HK-2 (cell line): ENCODE results near the gene MMP27.
"Not testable (repeated sequence)": the region's sequence is repeated elsewhere in the genome, so short reads cannot be mapped to it uniquely, and the experiment has no call there.

Source experiments
- DNase-seq: peaks from one replicate; pipeline ENCODE4 v3.0.0-alpha.2; 2018; ENCODE audit not compliant: unreplicated experiment

Gene MMP27

GRCh38 chr11:102705626-102706025 lies at the start of gene MMP27:
Gene MMP27 (minus strand): TSS chr11:102705769. CDS start chr11:102705714, 55 bp downstream.
- DNase-seq, result no peak

- DNase-seq, result no peak
These were observed 47.7 kb upstream of the MMP27 start for GRCh38 chr11:102753267-102753666.

- no peak for DNase-seq
These were observed 46.1 kb upstream of the MMP27 start for GRCh38 chr11:102751673-102752072.

DNA sequence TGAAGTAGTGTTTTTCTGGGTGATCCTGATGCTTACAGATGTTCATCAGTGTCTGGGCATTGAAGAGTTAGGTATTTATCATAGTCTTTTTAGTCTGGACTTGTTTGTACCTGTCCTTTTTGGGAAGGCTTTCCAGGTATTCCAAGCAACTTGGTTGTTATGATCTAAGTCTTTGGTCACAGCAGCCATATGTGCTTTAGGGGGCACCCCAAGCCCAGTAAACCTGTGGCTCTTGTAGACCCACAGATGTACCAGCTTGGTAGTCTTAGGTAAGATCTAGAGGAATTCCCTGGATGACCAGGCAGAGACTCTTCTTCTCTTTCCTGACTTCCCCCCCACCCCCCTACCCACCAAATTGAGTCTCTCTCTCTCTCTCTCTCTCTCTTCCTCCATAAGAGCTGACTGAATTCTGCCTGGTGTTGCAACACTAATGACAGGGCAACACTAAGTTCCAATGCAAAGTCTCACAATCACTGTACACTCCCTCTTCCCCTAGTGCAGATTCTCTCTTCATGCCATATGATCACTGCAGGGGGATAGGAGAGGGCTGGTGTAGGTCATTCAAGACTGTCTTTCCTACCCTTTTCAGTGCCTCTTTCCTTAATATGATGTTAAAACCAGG lies 43.6 kb upstream of the MMP27 start:
- DNase-seq, result no peak

- not testable (repeated sequence) for DNase-seq
These were observed 41.4 kb upstream of the MMP27 start for GRCh38 chr11:102746746-102747578.

- no peak for DNase-seq
These were observed 29.1 kb upstream of the MMP27 start for GRCh38 chr11:102734650-102735049.

DNA sequence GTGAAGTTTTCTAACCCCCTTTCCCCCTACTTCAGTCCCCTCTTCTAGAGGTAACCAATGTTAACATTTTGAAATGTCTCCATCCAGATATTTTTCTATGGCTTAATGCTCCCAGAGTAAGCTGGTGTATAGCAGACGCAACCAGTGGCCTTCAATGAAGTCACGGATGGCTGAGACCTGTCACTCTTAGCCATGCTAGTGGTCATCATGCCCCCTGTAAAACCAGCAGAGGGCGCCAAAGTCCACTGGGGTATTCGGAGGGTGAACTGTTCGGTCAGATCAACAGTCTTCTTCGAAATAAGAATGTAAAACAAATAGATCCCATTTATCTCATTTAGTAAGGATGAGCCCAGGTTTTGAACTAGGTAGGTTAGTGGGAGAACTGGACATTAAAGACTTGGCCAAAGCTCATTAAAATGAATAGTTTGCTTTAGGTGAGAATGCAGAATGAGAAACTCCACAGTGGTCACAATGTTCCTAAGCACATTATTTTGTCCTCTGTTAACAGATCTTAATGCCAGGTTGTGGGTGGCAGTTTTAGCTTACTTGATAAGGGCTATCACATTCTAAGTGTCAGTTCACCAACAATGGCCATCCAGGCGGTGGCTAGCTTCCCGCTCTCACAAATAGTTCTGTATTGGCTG lies 27.8 kb upstream of the MMP27 start:
- DNase-seq, result peak; percentile 70

- DNase-seq, result not testable (repeated sequence)
These were observed 25.4 kb upstream of the MMP27 start for GRCh38 chr11:102730944-102731343.

DNA sequence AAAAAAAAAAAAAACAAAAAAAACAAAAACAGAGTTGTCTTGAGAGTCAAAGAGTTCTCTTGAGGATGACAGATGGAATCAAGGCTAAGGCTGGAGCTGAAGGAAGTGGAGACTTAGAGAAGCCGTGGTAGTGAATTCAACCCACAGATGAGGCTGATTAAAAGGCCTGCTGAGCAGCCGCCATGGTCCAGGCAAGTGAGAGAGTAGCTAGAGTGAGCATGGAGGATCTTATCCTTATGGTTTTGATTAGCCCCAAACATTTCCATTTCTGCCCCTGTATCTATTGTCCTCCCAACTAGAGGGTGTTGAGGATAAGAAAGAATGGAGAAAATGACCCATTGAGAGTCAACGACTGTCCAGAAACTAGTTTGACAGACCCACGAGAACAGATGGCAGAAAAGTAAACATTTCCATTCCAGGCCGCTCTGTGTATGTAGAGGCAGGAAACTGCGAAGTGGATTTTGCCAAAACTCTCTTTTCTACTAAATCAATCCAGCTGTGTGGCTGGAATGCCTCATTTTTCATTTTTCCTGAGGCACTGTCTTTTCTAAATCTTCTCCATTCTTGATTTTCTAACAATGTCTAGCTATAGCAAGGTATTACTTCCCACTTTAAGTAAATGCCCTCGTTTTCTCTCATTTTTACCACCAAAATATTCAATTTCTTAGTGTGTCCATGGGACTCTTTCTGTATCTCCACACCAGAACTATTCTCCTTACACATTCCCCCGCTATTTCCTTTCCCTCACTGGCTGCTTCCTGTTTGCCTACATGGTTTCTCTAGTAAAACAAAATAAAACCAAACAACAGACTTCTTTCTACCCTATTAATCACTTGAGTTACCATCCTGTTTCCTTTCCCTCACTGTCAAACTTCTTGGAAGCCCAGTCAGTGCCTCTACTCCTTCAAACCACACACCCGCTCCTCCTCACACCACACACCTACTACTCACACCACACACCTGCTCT lies 24.6 kb upstream of the MMP27 start:
- no peak for DNase-seq

- no peak for DNase-seq
These were observed 22.3 kb upstream of the MMP27 start for GRCh38 chr11:102727890-102728289.

DNA sequence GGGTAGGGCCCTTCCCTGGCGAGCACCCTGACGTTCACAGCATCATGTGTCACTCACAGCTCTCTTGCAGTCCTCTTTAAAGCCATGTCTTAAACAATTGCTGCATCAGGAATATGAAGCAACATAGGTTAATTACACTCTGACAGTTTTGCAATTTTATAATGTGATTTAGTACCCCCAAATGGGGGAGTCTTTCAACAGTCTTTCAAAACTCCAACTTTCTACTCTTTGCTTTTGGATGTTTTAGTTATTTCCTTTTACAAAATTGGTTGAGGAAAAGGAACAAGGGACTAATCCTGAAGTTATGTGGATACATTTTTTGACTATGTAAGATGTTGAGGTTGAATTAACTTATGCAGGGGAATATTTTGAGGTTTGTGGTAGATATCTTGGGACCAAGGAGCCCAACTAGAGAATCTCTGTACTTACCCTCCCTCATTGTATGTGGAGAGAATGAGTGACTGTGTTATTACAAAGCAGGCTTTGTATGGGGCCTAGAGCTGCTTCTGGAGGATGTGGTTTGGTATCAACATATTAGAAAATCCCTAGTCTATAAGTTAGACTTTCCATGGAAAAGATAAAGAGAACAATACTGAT lies 19.4 kb upstream of the MMP27 start, which contains the start of gene MMP8:
TSS of gene MMP8 (minus strand) at position 51 of the 597 bp plus-strand sequence. CDS start 99 bp downstream, outside the sequence.
- DNase-seq, result no peak

- no peak for DNase-seq
These were observed 17.3 kb upstream of the MMP27 start for GRCh38 chr11:102722821-102723220.

DNA sequence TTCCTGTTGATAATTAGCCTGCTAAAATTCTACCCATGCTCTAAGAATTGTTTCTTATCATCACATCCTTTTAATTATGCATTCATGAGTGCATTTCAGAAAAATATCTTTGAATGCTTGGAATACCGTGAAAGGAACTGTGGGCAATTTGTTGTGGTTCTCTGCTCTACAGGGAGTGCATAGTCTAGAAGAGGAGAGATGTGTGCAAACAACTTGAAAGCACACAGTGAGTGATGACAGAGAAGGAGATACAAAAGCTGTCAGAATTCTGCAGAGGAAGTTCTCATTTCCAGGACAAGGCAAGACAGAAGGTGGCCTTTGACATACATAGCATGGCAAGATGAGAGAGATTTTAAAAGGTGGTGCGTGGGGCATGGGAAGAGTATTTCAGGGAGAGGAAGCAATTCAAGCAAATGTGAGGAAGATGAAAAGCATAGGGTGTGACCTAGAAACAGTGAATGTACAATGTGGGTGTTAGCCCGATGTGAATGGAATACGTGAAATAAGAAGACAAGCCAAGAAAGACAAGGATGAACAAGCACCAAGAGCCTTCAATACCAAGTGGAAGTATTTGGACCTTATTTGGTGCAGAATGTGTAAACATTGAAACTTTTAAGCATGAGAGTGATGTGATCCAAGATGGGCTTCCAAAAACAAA lies 14.2 kb upstream of the MMP27 start:
- no peak for DNase-seq

GRCh38 chr11:102717280-102717679 lies 11.7 kb upstream of the MMP27 start:
- no peak for DNase-seq

GRCh38 chr11:102716527-102716926 lies 11.0 kb upstream of the MMP27 start:
- no peak for DNase-seq

DNA sequence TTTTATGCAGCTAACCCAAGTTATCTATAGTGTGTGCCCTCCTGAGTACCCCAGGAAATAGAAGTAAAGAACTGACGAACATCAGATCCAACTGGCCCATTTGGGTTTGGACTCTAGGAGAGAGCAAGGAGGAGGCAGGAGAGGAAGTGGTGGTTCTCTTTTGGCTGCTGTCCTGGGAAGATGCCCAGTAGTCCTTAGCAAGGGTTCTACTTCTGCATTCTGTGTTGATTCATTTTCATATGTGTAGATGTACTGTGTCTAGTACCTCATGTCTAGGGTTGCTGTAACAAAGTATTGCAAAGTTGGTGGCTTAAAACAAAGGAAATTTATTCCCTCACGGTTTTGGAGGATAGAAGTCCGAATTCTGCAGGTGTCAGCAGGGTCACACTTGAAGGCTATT lies 6.6 kb upstream of the MMP27 start:
- no peak for DNase-seq

DNA sequence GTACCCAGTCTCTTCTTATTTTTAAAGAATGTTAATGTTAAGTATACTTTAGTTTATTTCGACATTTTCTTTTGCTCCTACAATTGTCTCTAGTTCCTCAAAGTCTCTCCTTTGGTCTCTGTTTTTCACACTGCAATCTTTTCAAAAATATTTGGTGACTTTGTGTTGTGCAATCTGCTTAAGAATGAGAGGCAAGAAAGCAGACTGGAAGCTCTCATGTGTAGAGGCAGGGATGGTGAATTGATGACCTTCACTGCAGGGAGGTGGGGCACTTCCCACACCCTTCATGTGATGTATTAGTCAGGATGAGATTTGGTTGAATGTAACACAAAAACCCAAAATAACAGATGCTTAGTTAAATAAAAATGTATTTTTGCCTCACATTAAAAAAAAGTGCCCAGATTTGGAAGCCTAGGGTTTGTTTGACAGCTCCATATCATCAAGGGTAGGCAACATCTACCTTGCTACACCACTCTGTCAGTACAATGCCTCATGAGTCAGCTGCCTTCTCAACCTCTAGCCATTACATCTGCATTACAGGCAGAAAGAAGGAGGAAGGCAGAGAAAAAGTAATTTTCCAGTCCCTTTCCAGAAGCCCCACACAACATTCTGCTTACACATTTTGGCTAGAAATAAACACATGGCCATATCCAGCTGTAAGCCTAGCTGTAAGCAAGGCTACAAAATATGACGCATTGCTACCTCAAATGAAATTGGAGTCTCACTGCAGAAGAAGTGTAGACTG lies 3.8 kb upstream of the MMP27 start:
- DNase-seq, result no peak

DNA sequence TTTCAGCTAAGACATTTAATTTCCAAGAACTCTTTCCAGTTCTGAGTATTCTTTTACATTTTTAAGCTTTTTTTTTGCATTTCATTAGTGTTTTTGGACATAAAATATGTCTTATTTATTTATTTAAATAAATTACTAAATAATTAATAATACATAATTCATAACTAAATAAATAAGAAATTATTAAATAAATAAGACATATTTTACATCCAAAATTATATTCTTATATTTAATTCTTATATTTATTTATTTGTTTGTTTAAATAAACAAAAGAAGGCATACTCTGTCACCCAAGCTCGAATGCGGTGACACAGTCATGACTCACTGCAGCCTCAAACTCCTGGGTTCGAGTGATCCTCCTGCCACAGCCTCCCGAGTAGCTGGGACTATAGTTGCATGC lies 3.1 kb upstream of the MMP27 start:
- DNase-seq, result no peak

DNA sequence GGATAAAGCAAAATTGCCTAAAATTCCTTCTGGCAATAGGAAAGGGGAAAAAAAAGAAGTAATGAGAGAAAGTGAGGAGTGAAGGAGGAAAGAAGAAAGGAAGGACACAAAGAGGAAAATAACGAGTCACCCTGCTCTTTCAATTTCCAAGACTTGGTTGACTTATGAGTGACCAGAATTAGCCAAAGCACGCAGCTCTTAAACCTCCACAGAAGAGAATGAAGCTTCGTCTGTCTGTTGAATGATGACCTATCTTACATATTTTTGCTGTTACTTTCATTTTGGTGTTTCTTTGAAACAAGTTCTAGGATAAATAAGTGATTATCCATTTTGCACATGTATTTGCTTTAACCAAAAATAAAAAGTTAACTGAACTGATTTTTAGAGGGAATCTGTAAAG lies 728 bp downstream of the MMP27 start:
- DNase-seq, result no peak
